Effector memory CD8-positive, alpha-beta T cell (primary cell): Measurements from ENCODE around the gene TERT.
A peak's percentile ranks its signal among the peaks of the same experiment; 100 is the strongest.
"Not testable (repeated sequence)": the region's sequence is repeated elsewhere in the genome, so short reads cannot be mapped to it uniquely, and the experiment has no call there.

Source experiments
- ATAC-seq: fragments of 150-1000 bp; cut with Tn5 transposase; replicated peaks from 2 replicates; pipeline ENCODE4 v1.10.0; 2021; ENCODE audit warnings: mild to moderate bottlenecking, moderate library complexity
- DNase-seq, 3 experiments: peaks; one replicate each; pipeline ENCODE4 v3.0.0; 2021
- H3K27ac Mint-ChIP-seq, 2 donors: one replicate each; pipeline ENCODE4 v1.8.0; 2022; ENCODE audit warnings: mild to moderate bottlenecking in 2 of 2, mixed read lengths in 2 of 2, moderate library complexity in 2 of 2
- H3K27me3 Mint-ChIP-seq, 2 donors: one replicate each; pipeline ENCODE4 v1.8.0; 2022; ENCODE audit warnings: mixed read lengths in 2 of 2
- H3K36me3 Mint-ChIP-seq: one replicate; pipeline ENCODE4 v1.8.0; 2022; ENCODE audit warnings: mild to moderate bottlenecking, moderate library complexity, mixed read lengths; ENCODE audit not compliant: insufficient read depth
- H3K4me1 Mint-ChIP-seq, 2 donors: one replicate each; pipeline ENCODE4 v1.8.0; 2022; ENCODE audit warnings: low read depth in 2 of 2, mixed read lengths in 2 of 2
- H3K4me3 Mint-ChIP-seq, 2 donors: one replicate each; pipeline ENCODE4 v1.8.0; 2022; ENCODE audit warnings: mild to moderate bottlenecking in 2 of 2, mixed read lengths in 2 of 2, moderate library complexity in 2 of 2
- H3K9me3 Mint-ChIP-seq, 2 donors: one replicate each; pipeline ENCODE4 v1.8.0; 2022; ENCODE audit warnings: mixed read lengths in 2 of 2

Gene TERT

DNA sequence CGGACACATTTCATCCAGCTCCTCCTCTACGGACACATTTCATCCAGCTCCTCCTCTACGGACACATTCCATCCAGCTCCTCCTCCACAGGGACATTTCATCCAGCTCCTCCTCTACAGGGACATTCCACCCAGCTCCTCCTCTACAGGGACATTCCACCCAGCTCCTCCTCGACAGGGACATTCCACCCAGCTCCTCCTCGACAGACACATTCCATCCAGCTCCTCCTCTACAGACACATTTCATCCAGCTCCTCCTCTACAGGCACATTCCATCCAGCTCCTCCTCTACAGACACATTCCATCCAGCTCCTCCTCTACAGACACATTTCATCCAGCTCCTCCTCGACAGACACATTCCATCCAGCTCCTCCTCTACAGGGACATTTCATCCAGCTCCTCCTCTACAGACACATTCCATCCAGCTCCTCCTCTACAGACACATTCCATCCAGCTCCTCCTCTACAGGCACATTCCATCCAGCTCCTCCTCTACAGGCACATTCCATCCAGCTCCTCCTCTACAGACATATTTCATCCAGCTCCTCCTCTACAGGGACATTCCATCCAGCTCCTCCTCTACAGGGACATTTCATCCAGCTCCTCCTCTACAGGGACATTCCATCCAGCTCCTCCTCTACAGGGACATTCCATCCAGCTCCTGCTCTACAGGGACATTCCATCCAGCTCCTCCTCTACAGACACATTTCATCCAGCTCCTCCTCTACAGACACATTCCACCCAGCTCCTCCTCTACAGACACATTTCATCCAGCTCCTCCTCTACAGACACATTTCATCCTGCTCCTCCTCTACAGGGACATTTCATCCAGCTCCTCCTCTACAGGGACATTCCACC lies 32.3 kb upstream of the TERT start:
- not testable (repeated sequence) for H3K4me3 Mint-ChIP-seq, H3K36me3 Mint-ChIP-seq, DNase-seq, H3K27me3 Mint-ChIP-seq, ATAC-seq, H3K9me3 Mint-ChIP-seq
- peak overlapping the region in 1 of 2 donors; percentile 7 for H3K27ac Mint-ChIP-seq
- H3K4me1 Mint-ChIP-seq: peaks cover 6 to 26% of the 10 kb centered on the region in 2 donors

DNA sequence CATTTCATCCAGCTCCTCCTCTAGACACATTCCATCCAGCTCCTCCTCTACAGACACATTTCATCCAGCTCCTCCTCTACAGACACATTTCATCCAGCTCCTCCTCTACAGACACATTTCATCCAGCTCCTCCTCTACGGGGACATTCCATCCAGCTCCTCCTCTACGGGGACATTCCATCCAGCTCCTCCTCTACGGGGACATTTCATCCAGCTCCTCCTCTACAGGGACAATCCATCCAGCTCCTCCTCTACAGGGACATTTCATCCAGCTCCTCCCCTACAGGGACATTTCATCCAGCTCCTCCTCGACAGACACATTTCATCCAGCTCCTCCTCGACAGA lies 31.6 kb upstream of the TERT start:
- not testable (repeated sequence) for H3K4me3 Mint-ChIP-seq, H3K36me3 Mint-ChIP-seq, H3K27me3 Mint-ChIP-seq, DNase-seq, ATAC-seq, H3K27ac Mint-ChIP-seq, H3K9me3 Mint-ChIP-seq
- H3K4me1 Mint-ChIP-seq: peaks cover 6 to 25% of the 10 kb centered on the region in 2 donors

DNA sequence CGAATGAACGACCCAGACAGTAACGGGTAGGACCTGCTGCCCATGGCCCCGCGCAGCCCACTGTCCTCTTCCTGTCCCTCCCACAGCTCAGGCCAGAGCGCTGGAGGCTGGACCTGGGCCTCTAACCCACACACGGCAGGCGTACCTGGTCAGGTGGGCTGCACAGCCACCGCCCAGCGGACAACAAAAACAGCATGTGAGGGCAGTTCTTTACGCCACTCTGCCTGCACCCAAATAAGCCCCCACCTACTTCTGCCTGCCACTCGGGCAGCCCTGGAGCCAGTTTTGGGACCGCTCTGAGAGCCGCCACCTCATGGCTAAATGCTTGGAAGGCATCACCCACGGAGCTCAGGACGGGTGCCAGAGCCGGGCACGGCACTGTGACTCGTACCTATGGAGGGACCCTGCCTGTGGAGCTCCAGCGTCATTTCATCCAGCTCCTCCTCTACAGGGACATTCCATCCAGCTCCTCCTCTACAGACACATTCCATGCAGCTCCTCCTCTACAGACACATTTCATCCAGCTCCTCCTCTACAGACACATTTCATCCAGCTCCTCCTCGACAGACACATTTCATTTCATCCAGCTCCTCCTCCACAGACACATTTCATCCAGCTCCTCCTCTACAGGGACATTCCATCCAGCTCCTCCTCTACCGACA lies 31.1 kb upstream of the TERT start:
- Mint-ChIP-seq H3K27me3 (no peaks in the 10 kb centered on the region), H3K27ac (no peak overlapping the region), H3K4me1 (peaks cover 6 to 25% of the 10 kb centered on the region in 2 donors), H3K9me3 (no peaks in the 10 kb centered on the region), H3K36me3 (peaks cover 11% of the 10 kb centered on the region), H3K4me3 (no peak overlapping the region)
- DNase-seq: no peak
- ATAC-seq: no peak

DNA sequence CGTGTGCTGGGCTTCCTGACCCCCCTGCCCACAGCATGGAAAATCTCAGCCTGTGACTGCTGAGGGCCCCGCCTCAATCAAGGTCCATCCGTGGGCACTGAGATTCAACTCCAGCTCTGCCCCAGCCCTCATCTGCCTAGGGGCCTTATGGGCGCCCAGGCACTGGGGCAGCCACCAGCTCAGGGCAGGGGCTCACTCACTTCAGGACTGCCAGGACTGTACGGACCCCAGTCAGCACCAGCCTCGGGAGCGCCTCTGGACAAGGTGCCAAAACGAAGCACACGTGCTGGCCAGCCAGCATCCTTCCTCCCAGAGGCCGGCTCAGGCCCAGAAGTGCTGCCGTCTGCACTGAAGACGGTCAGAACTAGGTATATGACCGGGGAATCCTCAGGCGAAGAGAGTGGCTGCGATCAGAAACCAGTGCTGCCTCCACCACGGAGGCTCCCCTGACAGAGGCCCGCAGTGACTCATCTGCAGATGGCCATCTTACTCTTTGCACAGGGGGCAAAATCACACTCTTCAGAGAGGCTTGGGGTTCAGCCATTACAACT lies 30.4 kb upstream of the TERT start:
- H3K4me1 Mint-ChIP-seq: peaks cover 10 to 25% of the 10 kb centered on the region in 2 donors
- no peaks in the 10 kb centered on the region for H3K27me3 Mint-ChIP-seq
- peaks cover 14% of the 10 kb centered on the region for H3K36me3 Mint-ChIP-seq
- no peak for ATAC-seq
- DNase-seq: no peak
- no peaks in the 10 kb centered on the region for H3K9me3 Mint-ChIP-seq
- no peak overlapping the region for H3K27ac Mint-ChIP-seq
- H3K4me3 Mint-ChIP-seq: no peak overlapping the region

DNA sequence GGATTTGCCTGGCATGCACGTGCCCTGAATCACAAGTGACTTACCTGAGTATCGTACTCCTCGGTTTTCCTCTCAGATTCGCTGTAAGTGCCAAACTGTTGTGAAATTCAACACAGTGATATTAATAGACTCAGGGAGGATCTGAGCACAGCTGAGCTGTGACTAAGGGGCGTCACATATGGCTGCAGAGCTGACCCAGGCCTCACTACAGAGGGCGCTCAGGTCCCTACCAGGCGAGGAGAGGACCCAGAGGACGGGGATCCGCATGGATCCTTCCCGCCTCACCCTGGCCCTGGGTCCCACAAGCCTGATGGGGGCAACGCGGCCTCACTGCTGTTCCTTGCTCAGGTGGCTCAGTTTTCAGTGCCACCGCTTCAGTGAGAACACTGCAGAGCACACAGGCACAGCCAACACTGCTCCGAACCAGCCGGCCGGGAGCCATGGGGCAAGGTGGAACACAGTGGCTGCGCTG lies 29.9 kb upstream of the TERT start:
- H3K4me3 Mint-ChIP-seq: no peak overlapping the region
- ATAC-seq: no peak
- DNase-seq: no peak
- H3K27me3 Mint-ChIP-seq: no peaks in the 10 kb centered on the region
- peaks cover 10 to 25% of the 10 kb centered on the region in 2 donors for H3K4me1 Mint-ChIP-seq
- no peak overlapping the region for H3K27ac Mint-ChIP-seq
- H3K36me3 Mint-ChIP-seq: peaks cover 17% of the 10 kb centered on the region
- no peaks in the 10 kb centered on the region for H3K9me3 Mint-ChIP-seq

DNA sequence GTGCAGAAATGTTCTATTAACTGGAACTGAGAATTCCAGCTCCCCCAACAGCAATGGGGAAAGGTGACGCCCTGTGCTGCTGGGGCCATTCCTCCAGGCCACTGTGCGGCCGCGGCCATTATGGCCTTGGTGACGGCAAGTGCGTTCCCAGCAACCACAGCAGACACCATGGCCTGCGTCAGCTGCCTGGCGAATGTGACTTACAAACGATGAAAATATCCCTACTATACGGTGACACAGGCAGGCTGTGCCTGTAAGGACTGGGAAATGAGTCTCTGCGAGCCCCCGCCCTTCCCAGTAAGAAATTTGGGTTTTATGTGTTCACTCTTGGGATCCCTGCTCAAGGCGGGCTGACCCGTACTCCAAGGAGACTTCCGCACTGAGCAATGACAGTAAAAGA lies 29.4 kb upstream of the TERT start:
- no peaks in the 10 kb centered on the region for H3K27me3 Mint-ChIP-seq
- no peak overlapping the region for H3K27ac Mint-ChIP-seq
- no peak overlapping the region for H3K4me3 Mint-ChIP-seq
- no peak for DNase-seq
- ATAC-seq: no peak
- H3K9me3 Mint-ChIP-seq: no peaks in the 10 kb centered on the region
- H3K4me1 Mint-ChIP-seq: peaks cover 10 to 25% of the 10 kb centered on the region in 2 donors
- H3K36me3 Mint-ChIP-seq: peaks cover 21% of the 10 kb centered on the region

DNA sequence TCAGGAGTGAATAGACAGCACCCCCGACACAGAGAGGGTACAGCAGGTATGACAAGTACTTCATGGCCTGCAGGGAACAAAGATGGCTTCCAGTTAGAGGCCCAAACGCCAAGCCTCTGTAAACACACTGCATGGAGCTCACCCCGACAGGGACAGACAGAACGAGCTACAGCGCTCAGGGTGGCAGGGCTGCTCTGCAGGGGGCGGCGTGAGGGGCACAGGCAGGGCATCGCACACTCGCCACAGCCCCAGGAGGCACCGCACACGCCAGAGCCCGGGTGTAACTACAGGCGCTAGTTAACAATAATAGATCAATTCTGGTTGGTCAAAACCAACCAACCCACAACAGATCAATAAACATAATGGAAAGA lies 28.9 kb upstream of the TERT start:
- Mint-ChIP-seq H3K4me3 (no peak overlapping the region), H3K36me3 (peaks cover 23% of the 10 kb centered on the region), H3K27me3 (no peaks in the 10 kb centered on the region), H3K9me3 (no peaks in the 10 kb centered on the region), H3K4me1 (peaks cover 7 to 23% of the 10 kb centered on the region in 2 donors), H3K27ac (no peak overlapping the region)
- DNase-seq (no peak), ATAC-seq (no peak)

DNA sequence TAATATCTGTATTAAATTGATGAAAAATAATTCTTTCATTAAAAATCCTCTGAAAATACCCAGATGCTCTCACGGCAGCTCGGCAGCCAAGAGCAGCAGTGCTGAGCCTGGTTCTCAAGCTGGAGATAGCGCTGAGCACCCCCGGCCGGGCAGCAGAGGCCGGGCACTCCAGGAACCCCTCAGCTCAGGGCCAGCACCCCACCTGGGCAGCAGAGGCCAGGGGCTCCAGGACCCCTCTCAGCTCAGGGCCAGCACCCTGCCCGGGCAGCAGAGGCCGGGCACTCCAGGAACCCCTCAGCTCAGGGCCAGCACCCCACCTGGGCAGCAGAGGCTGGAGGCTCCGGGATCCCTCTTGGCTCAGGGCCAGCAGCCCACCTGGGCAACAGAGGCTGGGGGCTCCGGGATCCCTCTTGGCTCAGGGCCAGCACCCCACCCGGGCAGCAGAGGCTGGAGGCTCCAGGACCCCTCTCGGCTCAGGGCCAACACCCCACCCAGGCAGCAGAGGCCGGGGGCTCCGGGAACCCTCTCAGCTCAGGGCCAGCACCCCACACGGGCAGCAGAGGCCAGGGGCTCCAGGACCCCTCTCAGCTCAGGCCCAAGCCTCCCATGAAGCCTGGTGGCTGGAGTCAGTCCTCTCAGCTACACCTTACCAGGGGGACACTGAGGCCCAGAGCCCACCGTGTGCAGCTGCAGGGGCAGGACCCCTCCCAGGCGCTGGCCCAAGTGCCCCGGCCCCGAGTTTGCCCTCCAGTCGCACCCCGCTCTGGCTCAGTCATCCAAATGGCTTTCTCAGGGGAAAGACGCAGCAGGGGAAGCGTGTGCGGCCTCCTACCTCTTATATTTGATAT lies 28.3 kb upstream of the TERT start:
- H3K36me3 Mint-ChIP-seq: peaks cover 27% of the 10 kb centered on the region
- no peak overlapping the region for H3K4me3 Mint-ChIP-seq
- no peaks in the 10 kb centered on the region for H3K27me3 Mint-ChIP-seq
- ATAC-seq: no peak
- no peak for DNase-seq
- H3K27ac Mint-ChIP-seq: no peak overlapping the region
- peaks cover 3 to 17% of the 10 kb centered on the region in 2 donors for H3K4me1 Mint-ChIP-seq
- no peaks in the 10 kb centered on the region for H3K9me3 Mint-ChIP-seq

DNA sequence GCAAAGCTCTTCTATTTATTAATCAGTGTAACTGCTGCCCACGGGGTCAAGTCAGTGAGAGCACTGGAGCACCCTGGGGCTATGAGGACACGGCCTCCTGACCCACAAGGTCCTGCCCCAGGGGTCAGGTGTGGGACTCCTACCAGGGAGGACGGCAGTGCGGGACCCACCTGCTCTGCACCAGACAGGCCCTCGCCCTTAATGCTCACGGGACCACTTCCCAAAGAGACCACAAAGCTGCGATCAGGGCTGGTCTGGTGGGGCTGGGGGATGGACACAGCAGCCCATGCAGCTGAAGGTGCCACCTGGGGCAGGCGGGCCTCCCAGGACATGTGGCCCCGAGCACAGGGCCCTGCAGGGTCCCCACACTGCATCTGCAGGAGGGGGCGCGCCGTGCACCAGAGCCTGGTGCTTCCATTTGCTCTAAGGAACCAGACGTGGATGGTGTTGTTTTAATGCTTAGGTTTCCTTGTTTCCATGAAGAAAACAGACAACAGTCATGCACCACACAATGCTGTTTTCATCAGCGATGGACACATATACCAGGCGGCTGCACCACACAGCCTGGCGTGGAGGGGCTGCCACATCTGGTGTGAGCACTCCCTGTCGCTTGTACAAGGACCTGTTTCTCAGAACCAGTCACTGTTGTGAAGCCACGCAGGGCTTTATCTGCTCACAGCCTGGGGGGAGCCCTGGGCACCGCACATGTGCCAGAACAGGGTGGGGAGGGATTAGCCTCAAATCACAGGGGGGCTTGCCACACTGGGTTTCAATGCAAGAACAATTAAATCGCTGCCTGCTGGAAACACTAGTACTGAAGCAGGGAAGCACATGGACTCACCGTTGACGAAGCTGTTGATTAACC lies 27.4 kb upstream of the TERT start:
- ATAC-seq: no peak
- no peak for DNase-seq
- H3K27ac Mint-ChIP-seq: no peak overlapping the region
- no peaks in the 10 kb centered on the region for H3K27me3 Mint-ChIP-seq
- peaks cover 28% of the 10 kb centered on the region for H3K36me3 Mint-ChIP-seq
- H3K4me3 Mint-ChIP-seq: no peak overlapping the region
- no peaks in the 10 kb centered on the region for H3K9me3 Mint-ChIP-seq
- peaks cover 6 to 14% of the 10 kb centered on the region in 2 donors for H3K4me1 Mint-ChIP-seq

DNA sequence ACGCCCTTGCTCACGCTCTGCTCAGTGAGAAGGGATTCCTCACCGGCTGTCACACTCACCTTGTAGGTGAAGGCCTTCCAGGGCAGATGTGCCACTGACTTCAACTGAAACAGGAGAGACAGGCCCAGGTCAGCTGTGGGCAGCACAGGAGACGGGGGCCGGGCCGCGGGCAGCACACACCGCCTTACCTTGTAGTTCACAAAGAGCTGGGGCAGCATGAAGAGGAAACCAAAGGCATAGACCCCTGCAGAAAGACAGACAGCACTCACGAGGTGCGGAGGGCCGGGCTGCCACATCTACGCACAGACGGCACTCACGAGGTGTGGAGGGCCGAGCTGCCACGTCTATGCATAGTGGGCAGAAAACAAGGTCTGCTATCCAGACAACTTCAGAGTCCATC lies 26.7 kb upstream of the TERT start:
- Mint-ChIP-seq H3K36me3 (peaks cover 28% of the 10 kb centered on the region), H3K27ac (no peak overlapping the region), H3K27me3 (no peaks in the 10 kb centered on the region), H3K9me3 (no peaks in the 10 kb centered on the region), H3K4me3 (no peak overlapping the region), H3K4me1 (peaks cover 11 to 15% of the 10 kb centered on the region in 2 donors)
- DNase-seq (no peak), ATAC-seq (no peak)

DNA sequence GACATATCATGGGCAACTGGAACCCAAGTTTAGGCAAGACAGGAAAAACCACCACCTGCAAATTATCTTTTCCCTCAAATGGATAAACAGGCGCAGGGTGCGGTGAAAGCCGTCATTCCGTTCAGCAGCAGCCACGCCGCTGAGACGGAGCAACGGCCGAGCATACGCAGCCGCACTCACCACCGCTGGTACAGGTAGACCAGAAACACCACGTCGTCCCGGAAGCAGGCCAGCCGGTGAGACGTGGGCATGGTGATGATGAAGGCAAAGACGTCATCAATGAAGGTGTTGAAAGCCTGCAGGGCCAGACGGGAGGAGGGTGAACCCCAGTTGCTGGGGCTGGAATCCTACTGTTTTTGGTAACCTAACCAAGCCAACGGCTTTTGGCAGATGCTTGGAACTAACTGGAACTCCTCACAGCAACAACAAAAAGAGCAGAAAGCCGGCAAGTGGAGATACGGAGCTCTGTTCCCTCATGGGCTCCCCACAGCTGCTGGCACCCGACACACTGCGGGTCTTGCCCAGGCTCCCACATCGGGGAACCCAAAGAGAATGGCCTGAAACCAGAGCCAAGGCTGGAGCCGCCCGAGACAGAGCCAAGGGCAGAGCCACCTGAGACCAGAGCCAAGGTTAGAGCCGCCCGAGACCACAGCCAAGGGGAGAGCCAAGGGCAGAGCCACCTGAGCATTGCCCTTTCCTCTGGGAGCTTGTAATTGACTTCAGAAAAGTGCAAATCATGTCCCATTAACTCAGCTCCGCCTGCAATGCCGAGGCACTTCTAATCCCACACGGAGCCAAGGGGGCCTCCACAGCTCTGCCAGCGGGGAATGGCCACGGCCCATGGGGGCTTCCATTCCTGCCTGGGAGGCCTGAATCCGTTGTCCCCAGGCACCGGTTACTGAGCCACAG lies 25.8 kb upstream of the TERT start:
- Mint-ChIP-seq H3K4me3 (no peak overlapping the region), H3K27ac (no peak overlapping the region), H3K4me1 (peaks cover 17 to 18% of the 10 kb centered on the region in 2 donors), H3K9me3 (no peaks in the 10 kb centered on the region), H3K36me3 (peaks cover 30% of the 10 kb centered on the region), H3K27me3 (no peaks in the 10 kb centered on the region)
- DNase-seq (no peak), ATAC-seq (no peak)
